Stimulated activated CD4-positive, alpha-beta T cell treated with anti-CD3 and anti-CD28 coated beads, Interleukin-4, amount 100 ng/mL, for 4 hours (primary cell): ENCODE measurements around the gene GNPAT.

Experiments
- DNase-seq, 2 experiments: peaks; one replicate each; pipeline ENCODE4 v3.0.0-alpha.2; 2020

GNPAT gene

DNA sequence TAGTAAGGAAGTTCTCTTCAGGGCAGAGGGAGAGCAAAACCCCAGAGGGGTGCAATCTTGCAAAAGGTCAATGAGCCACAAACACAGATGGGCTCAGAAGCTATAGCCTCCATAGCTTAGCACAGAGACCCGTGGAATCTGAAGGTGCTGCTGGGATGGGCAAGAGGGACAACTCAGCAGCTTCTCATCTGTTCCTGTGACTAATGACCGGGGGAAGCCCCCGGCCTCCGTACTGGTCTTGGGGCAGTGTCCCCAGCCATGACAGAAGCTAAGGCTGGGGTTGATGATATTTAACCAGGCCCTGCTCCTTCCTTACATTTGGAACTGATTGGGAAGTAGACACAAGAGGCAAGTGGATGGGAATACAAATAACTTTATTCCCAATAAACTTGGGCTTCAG lies 77.6 kb downstream of the GNPAT start:
- no peak for DNase-seq

DNA sequence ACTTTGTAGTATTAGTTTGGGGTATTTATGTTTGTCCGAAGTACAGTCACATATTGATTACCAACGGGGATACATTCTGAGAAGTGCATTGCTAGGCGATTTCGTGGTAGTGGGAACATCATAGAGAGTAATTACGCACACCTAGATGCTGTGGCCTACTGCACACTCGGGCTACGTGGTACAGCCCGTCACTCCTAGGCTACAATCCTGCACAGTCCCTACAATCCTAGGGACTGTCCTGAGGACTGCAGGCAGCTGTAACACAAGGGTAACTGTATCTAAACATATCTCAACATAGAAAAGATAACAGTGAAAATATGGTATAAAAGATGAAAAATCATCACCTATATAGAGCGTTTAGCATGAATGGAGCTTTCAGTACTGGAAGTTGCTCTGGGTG lies 78.1 kb downstream of the GNPAT start:
- DNase-seq: no peak

DNA sequence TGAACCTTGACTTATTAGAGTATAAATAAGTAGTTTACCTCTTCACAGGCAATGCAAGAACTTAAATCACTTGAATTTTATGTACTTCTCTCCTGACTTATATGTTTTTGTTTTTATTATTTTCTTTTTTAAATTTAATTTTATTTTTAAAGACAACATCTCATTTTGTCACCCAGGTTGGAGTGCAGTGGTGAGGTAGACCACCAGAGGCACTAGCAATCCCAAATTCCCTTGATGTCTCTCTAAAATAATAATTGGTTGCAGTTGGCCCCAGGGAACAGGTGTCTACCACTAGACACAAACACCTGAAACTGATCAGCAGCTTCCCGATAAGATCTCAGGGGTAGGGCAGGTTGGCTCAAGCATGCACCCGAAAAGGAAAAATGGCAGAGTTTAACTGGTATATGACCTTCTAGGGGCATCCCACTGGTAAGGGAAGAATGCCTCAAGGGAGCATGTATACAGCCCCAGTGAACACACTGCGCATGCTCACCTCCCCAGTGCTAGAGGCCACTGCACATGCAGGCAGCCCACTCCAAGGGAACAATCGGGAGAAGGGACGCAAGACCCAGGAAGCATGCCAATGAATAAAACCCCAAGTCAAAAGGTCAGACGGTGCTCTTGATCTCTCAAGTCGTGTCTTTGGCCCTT lies 82.0 kb downstream of the GNPAT start:
- DNase-seq: no peak

DNA sequence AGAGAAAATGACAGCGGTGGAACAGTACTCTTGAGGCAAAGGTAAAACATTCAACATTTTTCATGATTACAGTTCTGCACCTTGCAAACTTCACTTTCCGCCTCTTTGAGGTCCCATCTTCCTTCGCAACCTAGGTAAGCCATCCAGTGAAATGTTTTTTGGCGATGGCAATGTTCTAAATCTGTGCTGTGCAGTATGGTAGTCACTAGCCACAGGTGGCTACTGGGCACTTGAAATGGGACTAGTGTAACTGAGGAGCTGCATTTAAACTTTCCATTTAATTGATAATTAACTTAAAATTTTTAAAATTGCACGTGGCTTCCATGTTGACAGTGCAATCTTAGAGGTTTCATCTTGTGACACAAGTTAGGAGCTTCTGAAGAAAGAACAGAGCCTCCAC lies 83.6 kb downstream of the GNPAT start:
- DNase-seq: no peak

DNA sequence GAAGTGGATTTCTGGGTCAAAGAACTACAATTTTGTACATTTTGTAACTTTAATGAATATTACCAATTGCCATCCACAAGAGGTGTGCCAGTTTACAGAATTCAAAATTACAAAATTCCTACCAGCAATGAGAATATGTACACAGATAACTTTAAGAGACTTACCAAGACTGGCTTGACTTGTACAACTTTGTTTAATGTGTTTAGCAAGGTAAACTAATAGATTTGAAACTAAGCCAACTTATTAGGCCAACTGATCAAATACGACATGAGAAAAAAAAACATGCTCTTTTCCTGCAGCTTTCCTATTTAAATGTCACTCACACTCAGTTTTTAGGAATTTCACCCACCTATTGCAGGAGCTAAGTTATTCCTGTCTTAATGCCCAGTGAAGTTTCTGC lies 85.2 kb downstream of the GNPAT start:
- no peak for DNase-seq
